NT2/D1 (cell line): ENCODE data around the gene SLC16A4.
"Not testable (repeated sequence)": the region's sequence is repeated elsewhere in the genome, so short reads cannot be mapped to it uniquely, and the experiment has no call there.

Source experiments
- DNase-seq: peaks from one replicate; pipeline ENCODE4 v3.0.0-alpha.2; 2011; ENCODE audit warnings: low read depth, low spot score
- H3K27me3 ChIP-seq: 2 replicates; pipeline ENCODE4 v1.6.0; 2011; ENCODE audit warnings: mild to moderate bottlenecking; ENCODE audit not compliant: insufficient read length, insufficient read depth
- H3K36me3 ChIP-seq: 2 replicates; pipeline ENCODE4 v1.6.1; 2011; ENCODE audit warnings: mild to moderate bottlenecking, low read length, mixed read lengths; ENCODE audit not compliant: insufficient read depth, insufficient read length
- H3K4me1 ChIP-seq: 2 replicates; pipeline ENCODE4 v1.5.1; 2011; ENCODE audit not compliant: insufficient read depth, insufficient read length
- H3K4me3 ChIP-seq: 2 replicates; pipeline ENCODE4 v1.5.1; 2011; ENCODE audit warnings: low read depth; ENCODE audit not compliant: insufficient read length
- H3K9ac ChIP-seq: 2 replicates; pipeline ENCODE4 v1.6.0; 2011; ENCODE audit warnings: low read depth; ENCODE audit not compliant: insufficient read length
- H3K9me3 ChIP-seq: 2 replicates; pipeline ENCODE4 v1.5.1; 2011; ENCODE audit warnings: mild to moderate bottlenecking, low read length; ENCODE audit not compliant: insufficient read depth
- SUZ12 ChIP-seq: IDR thresholded peaks from 2 replicates; pipeline ENCODE4 v1.6.1; 2011; ENCODE audit not compliant: insufficient read length, insufficient read depth; ENCODE audit errors: extremely low read depth
- YY1 ChIP-seq: IDR thresholded peaks from 2 replicates; pipeline ENCODE4 v1.6.1; 2011; ENCODE audit not compliant: insufficient read length, insufficient read depth
- ZNF274 ChIP-seq: IDR thresholded peaks from 2 replicates; pipeline ENCODE4 v1.6.1; 2011; ENCODE audit warnings: mild to moderate bottlenecking, low read depth, low read length

Gene SLC16A4

GRCh38 chr1:110420874-110421793 is 30.3 kb upstream of the SLC16A4 start:
- TF ChIP-seq ZNF274 (no peak), YY1 (no peak)
- Histone ChIP-seq H3K4me3 (no peak overlapping the region), H3K27me3 (no peaks in the 10 kb centered on the region), H3K4me1 (peaks cover 5% of the 10 kb centered on the region), H3K9ac (no peak overlapping the region), H3K36me3 (no peaks in the 10 kb centered on the region), H3K9me3 (peaks cover 13% of the 10 kb centered on the region; the same call in 1 of the 2 replicates)
- no peak for DNase-seq

GRCh38 chr1:110420023-110420662 is 29.3 kb upstream of the SLC16A4 start:
- TF ChIP-seq YY1 = no peak
- no peak for TF ChIP-seq ZNF274
- TF ChIP-seq SUZ12 = no peak
- Histone ChIP-seq H3K36me3 (no peaks in the 10 kb centered on the region), H3K9me3 (peaks cover 13% of the 10 kb centered on the region; the same call in 1 of the 2 replicates), H3K27me3 (no peaks in the 10 kb centered on the region), H3K4me1 (no peaks in the 10 kb centered on the region), H3K9ac (no peak overlapping the region), H3K4me3 (no peak overlapping the region)
- DNase-seq = no peak

GRCh38 chr1:110418729-110419128 is 27.9 kb upstream of the SLC16A4 start:
- H3K9ac ChIP-seq = no peak overlapping the region
- DNase-seq = no peak
- peaks cover 13% of the 10 kb centered on the region; the same call in 1 of the 2 replicates for H3K9me3 ChIP-seq
- TF ChIP-seq SUZ12 (no peak), ZNF274 (no peak), YY1 (no peak)
- H3K4me1 ChIP-seq = no peaks in the 10 kb centered on the region
- no peak overlapping the region for H3K4me3 ChIP-seq
- no peaks in the 10 kb centered on the region for H3K27me3 ChIP-seq
- no peaks in the 10 kb centered on the region for H3K36me3 ChIP-seq

- H3K36me3 ChIP-seq = not testable (repeated sequence)
Observed at GRCh38 chr1:110413045-110413444, 22.2 kb upstream of the SLC16A4 start.

GRCh38 chr1:110412576-110412975 is 21.8 kb upstream of the SLC16A4 start:
- Histone ChIP-seq H3K36me3 (no peaks in the 10 kb centered on the region), H3K27me3 (no peaks in the 10 kb centered on the region), H3K9ac (no peak overlapping the region), H3K9me3 (no peaks in the 10 kb centered on the region), H3K4me3 (no peak overlapping the region), H3K4me1 (peaks cover 2% of the 10 kb centered on the region)
- TF ChIP-seq YY1 = no peak
- TF ChIP-seq ZNF274 = no peak
- TF ChIP-seq SUZ12 = no peak
- DNase-seq = peak; percentile 79

More at GRCh38 chr1:110413045-110413444, 22.2 kb upstream of the SLC16A4 start:
- H3K4me3 ChIP-seq, H3K27me3 ChIP-seq, H3K9ac ChIP-seq, H3K4me1 ChIP-seq, DNase-seq, H3K9me3 ChIP-seq: not testable (repeated sequence)

GRCh38 chr1:110411173-110411735 is 20.4 kb upstream of the SLC16A4 start:
- DNase-seq = no peak
- no peaks in the 10 kb centered on the region for H3K27me3 ChIP-seq
- H3K9me3 ChIP-seq = no peaks in the 10 kb centered on the region
- no peak overlapping the region for H3K9ac ChIP-seq
- peaks cover 2% of the 10 kb centered on the region for H3K4me1 ChIP-seq
- no peaks in the 10 kb centered on the region for H3K36me3 ChIP-seq
- no peak overlapping the region for H3K4me3 ChIP-seq
- TF ChIP-seq ZNF274 (no peak), YY1 (no peak), SUZ12 (no peak)

GRCh38 chr1:110409316-110409715 is 18.5 kb upstream of the SLC16A4 start:
- no peak overlapping the region for H3K4me3 ChIP-seq
- no peak for DNase-seq
- H3K27me3 ChIP-seq = no peaks in the 10 kb centered on the region
- peaks cover 14% of the 10 kb centered on the region for H3K36me3 ChIP-seq
- H3K4me1 ChIP-seq = peaks cover 2% of the 10 kb centered on the region
- no peaks in the 10 kb centered on the region for H3K9me3 ChIP-seq
- H3K9ac ChIP-seq = no peak overlapping the region
- TF ChIP-seq SUZ12 (no peak), ZNF274 (no peak), YY1 (no peak)
